ENCODE results near the gene PLA2G7.
"Not testable (repeated sequence)": the region's sequence is repeated elsewhere in the genome, so short reads cannot be mapped to it uniquely, and the experiment has no call there.

The PLA2G7 gene

DNA sequence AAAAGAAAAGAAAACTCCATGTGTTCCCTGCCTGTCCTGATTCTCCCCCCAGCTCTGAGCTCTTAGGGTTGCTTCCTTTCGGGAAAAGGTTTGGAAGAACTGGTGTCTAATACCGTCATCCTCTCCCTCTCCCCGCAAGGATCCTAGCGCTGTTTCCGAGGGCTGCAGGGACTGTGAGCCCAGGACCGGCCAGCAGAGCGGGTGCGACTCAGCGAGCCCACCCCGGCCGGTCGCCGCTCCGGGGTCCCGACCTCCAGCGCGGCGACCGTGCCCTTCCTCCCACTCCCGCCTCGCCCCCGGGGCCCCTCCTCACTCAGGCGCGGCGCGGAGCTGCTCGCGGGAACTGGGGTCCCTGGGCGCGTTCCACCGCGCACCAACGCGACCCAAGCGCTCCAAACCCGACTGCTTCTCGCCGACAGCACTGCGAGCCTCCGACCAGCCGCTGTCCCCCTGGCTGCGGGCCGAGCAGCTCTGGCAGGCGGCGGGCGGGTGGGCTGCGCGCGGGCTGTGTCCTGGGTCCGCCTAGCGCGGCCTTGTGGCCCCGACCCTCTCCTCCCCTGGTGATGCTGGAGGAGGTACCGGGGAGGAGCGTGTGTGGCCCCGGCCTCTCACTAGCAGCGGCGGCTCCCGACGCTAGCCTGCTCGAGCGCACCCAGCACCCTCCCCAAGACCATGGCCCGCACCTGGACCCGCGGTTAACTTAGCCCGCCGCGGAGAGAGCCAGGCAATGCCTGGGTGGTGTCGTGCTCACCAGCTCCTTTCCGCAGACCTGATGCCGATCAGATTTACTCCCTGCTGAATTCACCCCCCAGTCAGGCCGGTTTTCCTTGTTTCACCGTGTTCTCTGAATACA lies at the start of gene PLA2G7:
Gene PLA2G7, minus strand, starts transcription at position 509 of the 853 bp plus-strand sequence. CDS start 12,484 bp downstream, outside the sequence.
- DNase-seq (ENCODE audit: extremely low read depth, insufficient read length) = no peak
- TF ChIP-seq, protein P1, sequence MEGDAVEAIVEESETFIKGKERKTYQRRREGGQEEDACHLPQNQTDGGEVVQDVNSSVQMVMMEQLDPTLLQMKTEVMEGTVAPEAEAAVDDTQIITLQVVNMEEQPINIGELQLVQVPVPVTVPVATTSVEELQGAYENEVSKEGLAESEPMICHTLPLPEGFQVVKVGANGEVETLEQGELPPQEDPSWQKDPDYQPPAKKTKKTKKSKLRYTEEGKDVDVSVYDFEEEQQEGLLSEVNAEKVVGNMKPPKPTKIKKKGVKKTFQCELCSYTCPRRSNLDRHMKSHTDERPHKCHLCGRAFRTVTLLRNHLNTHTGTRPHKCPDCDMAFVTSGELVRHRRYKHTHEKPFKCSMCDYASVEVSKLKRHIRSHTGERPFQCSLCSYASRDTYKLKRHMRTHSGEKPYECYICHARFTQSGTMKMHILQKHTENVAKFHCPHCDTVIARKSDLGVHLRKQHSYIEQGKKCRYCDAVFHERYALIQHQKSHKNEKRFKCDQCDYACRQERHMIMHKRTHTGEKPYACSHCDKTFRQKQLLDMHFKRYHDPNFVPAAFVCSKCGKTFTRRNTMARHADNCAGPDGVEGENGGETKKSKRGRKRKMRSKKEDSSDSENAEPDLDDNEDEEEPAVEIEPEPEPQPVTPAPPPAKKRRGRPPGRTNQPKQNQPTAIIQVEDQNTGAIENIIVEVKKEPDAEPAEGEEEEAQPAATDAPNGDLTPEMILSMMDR (IDR thresholded peaks at IDR 0.05; ENCODE audit: insufficient read depth, low read length, poor library complexity, severe bottlenecking) = no peak
- H3K27me3 ChIP-seq (replicated peaks; ENCODE audit: control insufficient read depth, insufficient read depth, low read length) = peaks cover 3% of the 10 kb centered on the region; the same call in 1 of the 2 replicates
- H3K36me3 ChIP-seq (ENCODE audit: control insufficient read depth, insufficient read depth, low read length) = no peaks in the 10 kb centered on the region
- H3K4me3 ChIP-seq (replicated peaks; ENCODE audit: low read depth, low read length) = no peak within 1 kb of the TSS

DNA sequence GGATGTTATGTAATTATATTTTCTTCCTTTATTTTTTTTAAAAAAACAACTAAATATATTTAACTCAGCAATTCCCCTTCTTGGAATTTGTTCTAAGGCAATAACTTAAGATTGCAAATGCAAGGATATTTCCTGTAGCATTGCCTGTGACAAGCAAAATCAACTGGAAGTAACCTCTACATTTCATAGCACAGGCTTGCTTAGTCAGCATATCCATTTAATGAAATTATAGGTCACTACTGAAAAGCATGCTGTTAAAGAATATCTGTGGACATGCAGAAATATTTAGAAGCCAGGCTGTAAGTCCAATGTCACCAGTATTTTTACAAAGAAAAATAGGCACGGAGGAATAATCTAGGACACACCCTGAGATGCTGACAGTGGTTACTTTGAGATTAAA lies 49.4 kb upstream of the PLA2G7 start:
- no peak overlapping the region for H3K4me3 ChIP-seq (replicated peaks; ENCODE audit: low read depth, low read length)
- H3K27me3 ChIP-seq (replicated peaks; ENCODE audit: control insufficient read depth, insufficient read depth, low read length) = no peaks in the 10 kb centered on the region
- TF ChIP-seq, protein P1 (IDR thresholded peaks at IDR 0.05; ENCODE audit: insufficient read depth, low read length, poor library complexity, severe bottlenecking) = no peak
- H3K36me3 ChIP-seq (ENCODE audit: control insufficient read depth, insufficient read depth, low read length) = no peaks in the 10 kb centered on the region
- DNase-seq (ENCODE audit: extremely low read depth, insufficient read length) = no peak

DNA sequence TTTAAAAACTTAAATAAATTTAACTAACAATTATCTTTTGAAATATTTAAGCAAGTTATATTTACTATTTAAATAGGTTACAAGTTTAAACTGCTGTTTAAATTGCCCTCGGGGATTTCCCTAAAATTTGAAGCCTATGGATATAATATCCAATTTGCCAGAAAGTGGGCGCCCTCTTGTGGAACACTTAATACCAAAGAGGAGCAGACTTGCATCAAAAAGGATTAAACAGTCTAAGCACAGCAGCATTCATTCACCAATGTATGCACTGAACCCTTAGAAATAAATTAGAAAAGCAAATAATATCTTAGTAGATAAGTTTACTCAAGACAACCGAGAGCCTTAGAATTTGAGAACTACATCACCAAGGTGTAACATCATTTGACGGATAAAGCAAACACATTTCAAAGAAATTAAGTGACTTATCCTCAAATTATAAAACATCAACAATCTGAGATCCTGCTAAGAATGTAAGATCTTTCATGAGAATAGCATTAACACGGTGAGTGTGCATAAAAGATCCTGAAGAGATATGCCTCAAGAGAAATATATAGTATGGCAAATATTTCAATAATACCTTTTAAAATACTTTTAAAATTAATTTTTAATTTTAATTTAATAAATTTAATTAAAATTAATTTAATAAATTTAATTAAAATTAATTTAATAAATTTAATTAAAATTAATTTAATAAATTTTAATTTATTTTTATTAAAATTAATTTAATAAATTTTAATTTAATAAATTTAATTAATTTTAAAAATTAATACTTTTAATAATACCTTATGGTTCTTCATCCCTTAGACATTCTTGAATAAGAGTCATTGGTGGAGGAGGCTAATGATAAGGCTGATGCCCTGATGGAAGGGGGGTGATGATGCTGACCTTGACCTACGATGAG lies 46.6 kb upstream of the PLA2G7 start:
- Histone ChIP-seq H3K27me3 (replicated peaks; ENCODE audit: control insufficient read depth, insufficient read depth, low read length) (no peaks in the 10 kb centered on the region), H3K4me3 (replicated peaks; ENCODE audit: low read depth, low read length) (no peak overlapping the region), H3K36me3 (ENCODE audit: control insufficient read depth, insufficient read depth, low read length) (no peaks in the 10 kb centered on the region)
- TF ChIP-seq, protein P1 (IDR thresholded peaks at IDR 0.05; ENCODE audit: insufficient read depth, low read length, poor library complexity, severe bottlenecking) = peak; percentile 68
- DNase-seq (ENCODE audit: extremely low read depth, insufficient read length) = peak; percentile 9

DNA sequence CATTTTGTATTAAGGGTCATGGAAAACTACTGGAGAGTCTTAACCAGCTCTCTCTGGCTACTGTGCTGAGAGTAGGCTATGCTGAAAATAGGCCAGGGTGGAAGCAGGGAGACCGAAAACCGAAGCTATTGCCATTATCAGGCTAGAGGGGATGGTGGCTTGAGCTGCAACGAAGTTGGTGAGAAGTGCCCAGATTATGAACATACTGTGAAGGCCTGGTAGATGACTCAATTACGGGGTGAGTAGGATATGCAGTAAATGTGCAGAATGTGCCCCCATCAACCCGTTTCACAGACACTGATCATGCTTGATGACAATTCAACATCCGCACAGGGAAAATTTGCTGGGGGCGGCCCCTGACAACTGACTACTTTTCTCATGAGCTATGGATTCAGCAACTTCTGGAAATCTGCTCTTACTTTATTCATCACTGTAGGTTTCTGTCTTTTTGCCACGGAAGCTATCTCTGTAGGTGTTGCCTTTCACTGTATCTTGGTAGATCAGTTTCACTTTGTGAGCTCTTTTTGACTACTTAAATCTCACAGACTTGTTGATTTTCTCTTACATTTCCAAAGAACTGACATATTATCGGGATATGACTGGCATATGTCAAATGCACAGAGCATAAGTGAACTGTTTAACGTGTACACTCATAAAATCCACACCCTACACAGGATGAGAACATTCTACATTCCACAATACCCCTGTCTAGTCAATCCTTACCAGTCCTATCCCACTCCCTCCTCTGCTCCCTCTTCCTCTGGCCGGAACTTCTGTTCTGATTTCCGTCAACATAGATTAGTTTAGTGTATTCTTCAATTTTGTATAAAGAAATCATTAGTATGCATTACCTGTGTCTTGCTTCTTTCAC lies 42.5 kb upstream of the PLA2G7 start:
- DNase-seq (ENCODE audit: extremely low read depth, insufficient read length) = no peak
- no peaks in the 10 kb centered on the region for H3K36me3 ChIP-seq (ENCODE audit: control insufficient read depth, insufficient read depth, low read length)
- H3K27me3 ChIP-seq (replicated peaks; ENCODE audit: control insufficient read depth, insufficient read depth, low read length) = no peaks in the 10 kb centered on the region
- TF ChIP-seq, protein P1 (IDR thresholded peaks at IDR 0.05; ENCODE audit: insufficient read depth, low read length, poor library complexity, severe bottlenecking) = no peak
- no peak overlapping the region for H3K4me3 ChIP-seq (replicated peaks; ENCODE audit: low read depth, low read length)

DNA sequence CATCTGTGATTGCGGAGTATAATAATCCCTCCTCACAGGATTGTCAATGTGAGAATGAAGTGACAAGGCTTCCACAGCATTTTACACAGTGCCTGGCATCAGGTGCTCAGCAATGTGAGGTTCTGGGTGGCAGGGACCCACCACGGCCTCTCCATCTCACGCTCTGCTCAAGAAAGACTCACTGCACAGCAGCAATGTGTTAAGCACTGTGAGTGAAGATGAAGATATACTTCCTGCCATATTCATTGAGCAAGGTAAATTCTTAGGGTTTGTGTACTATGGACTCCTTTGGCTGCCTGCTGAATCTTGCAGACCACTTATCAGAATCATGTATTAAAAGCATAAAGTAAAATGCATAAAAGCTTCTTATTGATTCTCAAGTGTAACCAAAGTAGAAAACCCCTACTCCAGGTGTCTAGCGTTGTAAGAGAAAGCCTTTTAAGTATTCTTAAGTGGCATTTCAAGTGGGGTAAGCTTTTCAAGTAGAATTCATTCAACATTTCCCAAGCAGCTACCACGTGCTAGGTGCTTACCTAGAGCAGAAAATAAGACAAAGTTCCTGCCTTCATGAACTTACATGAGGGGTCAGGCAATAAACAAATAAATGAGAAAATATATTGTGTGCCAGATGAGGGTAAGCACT lies 41.0 kb upstream of the PLA2G7 start:
- H3K36me3 ChIP-seq (ENCODE audit: control insufficient read depth, insufficient read depth, low read length) = no peaks in the 10 kb centered on the region
- TF ChIP-seq, protein P1 (IDR thresholded peaks at IDR 0.05; ENCODE audit: insufficient read depth, low read length, poor library complexity, severe bottlenecking) = no peak
- H3K4me3 ChIP-seq (replicated peaks; ENCODE audit: low read depth, low read length) = no peak overlapping the region
- no peak for DNase-seq (ENCODE audit: extremely low read depth, insufficient read length)
- no peaks in the 10 kb centered on the region for H3K27me3 ChIP-seq (replicated peaks; ENCODE audit: control insufficient read depth, insufficient read depth, low read length)

DNA sequence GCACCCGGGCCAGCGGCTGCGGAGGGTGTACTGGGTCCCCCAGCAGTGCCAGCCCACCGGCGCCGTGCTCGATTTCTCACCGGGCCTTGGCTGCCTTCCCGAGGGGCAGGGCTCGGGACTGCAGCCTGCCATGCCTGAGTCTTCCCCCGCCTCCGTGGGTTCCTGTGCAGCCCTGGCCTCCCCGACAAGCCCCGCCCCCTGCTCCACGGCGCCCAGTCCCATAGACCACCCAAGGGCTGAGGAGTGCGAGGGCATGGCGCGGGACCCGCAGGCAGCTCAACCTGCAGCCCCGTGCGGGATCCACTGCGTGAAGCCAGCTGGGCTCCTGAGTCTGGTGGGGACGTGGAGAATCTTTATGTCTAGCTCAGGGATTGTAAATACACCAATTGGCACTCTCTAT lies 39.6 kb upstream of the PLA2G7 start:
- DNase-seq (ENCODE audit: extremely low read depth, insufficient read length); H3K27me3 ChIP-seq (replicated peaks; ENCODE audit: control insufficient read depth, insufficient read depth, low read length); H3K36me3 ChIP-seq (ENCODE audit: control insufficient read depth, insufficient read depth, low read length); H3K4me3 ChIP-seq (replicated peaks; ENCODE audit: low read depth, low read length): not testable (repeated sequence)

Data from GM06990 (cell line).